Measurements from ENCODE around the gene RPS6KA1.

RPS6KA1 gene

DNA sequence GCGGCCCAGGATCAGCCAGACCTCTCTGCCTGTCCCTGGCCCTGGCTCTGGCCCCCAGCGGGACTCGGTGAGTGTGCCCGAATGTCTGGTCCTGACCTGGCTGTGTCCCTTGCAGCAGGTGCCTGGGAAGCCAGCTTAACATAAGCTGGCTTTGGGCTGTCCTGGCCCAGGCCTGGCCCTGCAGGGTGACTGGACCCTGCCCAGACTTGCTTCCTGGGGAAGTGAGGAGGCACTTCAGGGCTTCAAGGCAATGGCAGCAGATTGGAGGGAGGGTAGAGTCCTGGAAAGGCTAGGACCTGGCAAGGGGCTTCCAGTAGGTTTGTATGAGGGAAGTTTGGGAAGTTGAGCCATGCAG lies 16.4 kb downstream of the RPS6KA1 start:
- H3K4me3 ChIP-seq (ENCODE audit: low read depth in 1 of 2, low read length in 1 of 2) = peak overlapping the region; percentile 90 to 93

DNA sequence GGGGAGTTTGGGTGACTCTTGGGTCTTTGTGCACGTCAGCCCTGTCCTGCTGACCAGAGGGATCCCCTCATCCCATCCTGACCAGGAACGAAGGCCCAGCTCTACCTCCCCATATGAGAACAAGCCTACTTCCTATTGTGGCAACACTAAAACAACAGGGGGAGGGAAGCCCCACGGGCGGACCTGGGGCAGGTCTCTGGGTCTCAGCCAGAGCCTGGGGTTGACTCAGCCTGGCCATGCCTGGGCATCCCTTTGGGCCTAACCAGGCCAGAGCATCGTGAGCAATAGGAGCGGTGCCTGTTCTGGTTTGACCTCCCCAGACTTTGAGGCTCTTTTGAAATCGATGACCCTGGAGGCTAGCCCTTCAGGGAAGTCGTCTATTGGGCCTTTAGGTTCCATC lies 16.8 kb downstream of the RPS6KA1 start:
- Histone ChIP-seq H3K27ac (peak overlapping the region; percentile 100), H3K4me3 (ENCODE audit: low read depth in 1 of 2, low read length in 1 of 2) (peak overlapping the region; percentile 90 to 93), H3K4me1 (ENCODE audit: control insufficient read depth in 1 of 2, insufficient read depth in 1 of 2, low read depth in 1 of 2, low read length in 1 of 2) (peaks cover 65 to 68% of the 10 kb centered on the region in 2 experiments), H3K27me3 (no peaks in the 10 kb centered on the region), H3K36me3 (peaks cover 48% of the 10 kb centered on the region), H3K9me3 (no peaks in the 10 kb centered on the region)
- TF ChIP-seq, protein P1, sequence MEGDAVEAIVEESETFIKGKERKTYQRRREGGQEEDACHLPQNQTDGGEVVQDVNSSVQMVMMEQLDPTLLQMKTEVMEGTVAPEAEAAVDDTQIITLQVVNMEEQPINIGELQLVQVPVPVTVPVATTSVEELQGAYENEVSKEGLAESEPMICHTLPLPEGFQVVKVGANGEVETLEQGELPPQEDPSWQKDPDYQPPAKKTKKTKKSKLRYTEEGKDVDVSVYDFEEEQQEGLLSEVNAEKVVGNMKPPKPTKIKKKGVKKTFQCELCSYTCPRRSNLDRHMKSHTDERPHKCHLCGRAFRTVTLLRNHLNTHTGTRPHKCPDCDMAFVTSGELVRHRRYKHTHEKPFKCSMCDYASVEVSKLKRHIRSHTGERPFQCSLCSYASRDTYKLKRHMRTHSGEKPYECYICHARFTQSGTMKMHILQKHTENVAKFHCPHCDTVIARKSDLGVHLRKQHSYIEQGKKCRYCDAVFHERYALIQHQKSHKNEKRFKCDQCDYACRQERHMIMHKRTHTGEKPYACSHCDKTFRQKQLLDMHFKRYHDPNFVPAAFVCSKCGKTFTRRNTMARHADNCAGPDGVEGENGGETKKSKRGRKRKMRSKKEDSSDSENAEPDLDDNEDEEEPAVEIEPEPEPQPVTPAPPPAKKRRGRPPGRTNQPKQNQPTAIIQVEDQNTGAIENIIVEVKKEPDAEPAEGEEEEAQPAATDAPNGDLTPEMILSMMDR (IDR thresholded peaks at IDR 0.05) = peak; percentile 9

More for the DNA sequence above, 16.4 kb downstream of the RPS6KA1 start:
- Histone ChIP-seq H3K4me1 (ENCODE audit: control insufficient read depth in 1 of 2, insufficient read depth in 1 of 2, low read depth in 1 of 2, low read length in 1 of 2) (peaks cover 69 to 72% of the 10 kb centered on the region in 2 experiments), H3K27me3 (no peaks in the 10 kb centered on the region), H3K27ac (peak overlapping the region; percentile 100), H3K9me3 (no peaks in the 10 kb centered on the region), H3K36me3 (peaks cover 44% of the 10 kb centered on the region)
- TF ChIP-seq, protein P1 (IDR thresholded peaks at IDR 0.05) = no peak

DNA sequence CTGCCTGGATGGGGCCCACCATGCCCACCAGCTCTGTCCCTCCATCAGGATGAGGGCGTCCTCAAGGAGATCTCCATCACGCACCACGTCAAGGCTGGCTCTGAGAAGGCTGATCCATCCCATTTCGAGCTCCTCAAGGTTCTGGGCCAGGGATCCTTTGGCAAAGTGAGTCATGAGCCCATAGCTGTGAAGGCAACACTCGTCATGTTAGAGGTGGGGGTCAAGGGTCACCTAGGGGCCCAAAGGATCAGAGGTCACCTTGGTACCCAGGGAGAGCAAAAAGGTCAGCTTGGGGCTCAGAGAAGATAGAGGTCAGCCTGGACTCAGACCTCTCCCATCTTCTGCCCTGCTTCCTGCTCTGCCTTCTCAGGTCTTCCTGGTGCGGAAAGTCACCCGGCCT lies 17.3 kb downstream of the RPS6KA1 start:
- TF ChIP-seq, protein P1 (IDR thresholded peaks at IDR 0.05) = no peak
- Histone ChIP-seq H3K4me1 (ENCODE audit: control insufficient read depth in 1 of 2, insufficient read depth in 1 of 2, low read depth in 1 of 2, low read length in 1 of 2) (peaks cover 61 to 64% of the 10 kb centered on the region in 2 experiments), H3K27me3 (no peaks in the 10 kb centered on the region), H3K36me3 (peaks cover 52% of the 10 kb centered on the region), H3K27ac (peak overlapping the region; percentile 100), H3K4me3 (ENCODE audit: low read depth in 1 of 2, low read length in 1 of 2) (peak overlapping the region; percentile 90 to 93), H3K9me3 (no peaks in the 10 kb centered on the region)

DNA sequence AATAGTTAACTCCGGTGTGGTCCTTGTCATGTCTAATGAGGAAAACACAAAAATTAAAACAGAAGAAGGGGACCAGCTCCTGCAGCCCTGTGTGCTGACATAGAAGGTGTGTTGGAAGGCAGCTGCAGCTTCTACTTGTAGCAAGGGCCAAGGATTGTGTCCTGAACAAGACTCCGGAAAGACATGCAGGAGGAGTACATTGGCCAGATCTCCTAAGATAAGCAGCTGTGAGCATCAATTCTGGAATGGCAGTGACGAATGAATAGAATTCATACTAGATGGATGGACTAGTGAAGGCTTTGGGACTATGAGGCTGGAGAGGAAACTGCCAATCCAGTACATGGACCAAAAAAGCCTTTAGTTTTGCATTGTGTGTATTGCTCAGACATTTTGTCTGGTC lies 19.3 kb downstream of the RPS6KA1 start:
- Histone ChIP-seq H3K9me3 (no peaks in the 10 kb centered on the region), H3K27me3 (no peaks in the 10 kb centered on the region), H3K4me1 (ENCODE audit: control insufficient read depth in 1 of 2, insufficient read depth in 1 of 2, low read depth in 1 of 2, low read length in 1 of 2) (peaks cover 54 to 56% of the 10 kb centered on the region in 2 experiments), H3K4me3 (ENCODE audit: low read depth in 1 of 2, low read length in 1 of 2) (no peak overlapping the region), H3K27ac (peak overlapping the region; percentile 100), H3K36me3 (peaks cover 73% of the 10 kb centered on the region)
- TF ChIP-seq, protein P1 (IDR thresholded peaks at IDR 0.05) = no peak

DNA sequence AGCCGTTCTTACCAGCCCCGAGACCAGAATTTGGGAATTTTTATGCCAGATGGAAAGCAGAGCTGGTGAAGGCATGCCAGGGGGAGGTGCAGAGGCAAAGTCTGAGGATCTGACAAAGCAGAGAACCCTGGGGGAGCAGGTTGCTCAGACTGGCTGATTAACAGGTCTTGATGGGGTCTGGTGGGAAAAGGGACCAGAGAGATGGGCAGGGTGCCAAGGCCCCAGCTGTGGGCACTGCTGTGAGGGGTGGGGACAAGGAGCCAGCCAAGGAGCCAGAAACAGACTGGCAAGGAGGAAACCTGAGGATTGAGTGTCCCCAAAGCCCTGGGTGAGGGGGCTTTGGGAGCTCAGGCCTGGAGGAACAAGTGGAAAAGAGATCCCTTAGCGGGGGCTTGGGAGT lies 21.4 kb downstream of the RPS6KA1 start:
- peaks cover 94% of the 10 kb centered on the region for H3K36me3 ChIP-seq
- H3K4me1 ChIP-seq (ENCODE audit: control insufficient read depth in 1 of 2, insufficient read depth in 1 of 2, low read depth in 1 of 2, low read length in 1 of 2) = peaks cover 41 to 43% of the 10 kb centered on the region in 2 experiments
- H3K27me3 ChIP-seq = no peaks in the 10 kb centered on the region
- no peak overlapping the region for H3K4me3 ChIP-seq (ENCODE audit: low read depth in 1 of 2, low read length in 1 of 2)
- peak overlapping the region; percentile 30 for H3K27ac ChIP-seq
- H3K9me3 ChIP-seq = no peaks in the 10 kb centered on the region
- TF ChIP-seq, protein P1 (IDR thresholded peaks at IDR 0.05) = no peak

DNA sequence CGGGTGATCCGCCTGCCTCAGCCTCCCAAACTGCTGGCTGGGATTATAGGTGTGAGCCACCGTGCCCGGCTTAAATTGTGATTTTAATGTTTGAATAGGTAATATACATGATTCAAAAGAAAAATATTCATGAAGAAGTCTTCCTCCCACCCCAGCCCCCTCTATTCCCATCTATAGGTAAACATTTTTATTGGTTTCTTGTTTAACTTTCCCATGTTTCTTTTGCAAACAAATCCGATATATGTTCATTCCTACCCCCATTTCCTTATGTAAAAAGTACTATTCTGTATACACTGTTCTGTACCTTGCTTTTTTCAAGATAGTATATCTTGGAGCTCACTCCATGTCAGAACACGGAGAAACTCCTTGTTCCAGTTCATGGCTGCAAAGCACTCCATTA lies 23.2 kb downstream of the RPS6KA1 start:
- peaks cover 23 to 25% of the 10 kb centered on the region in 2 experiments for H3K4me1 ChIP-seq (ENCODE audit: control insufficient read depth in 1 of 2, insufficient read depth in 1 of 2, low read depth in 1 of 2, low read length in 1 of 2)
- H3K36me3 ChIP-seq = peaks cover 99% of the 10 kb centered on the region
- TF ChIP-seq, protein P1 (IDR thresholded peaks at IDR 0.05) = no peak
- H3K27ac ChIP-seq = peak overlapping the region; percentile 43
- no peaks in the 10 kb centered on the region for H3K27me3 ChIP-seq
- H3K4me3 ChIP-seq (ENCODE audit: low read depth in 1 of 2, low read length in 1 of 2) = no peak overlapping the region
- H3K9me3 ChIP-seq = no peaks in the 10 kb centered on the region

Measured in neutrophil (primary cell).